Measurements from ENCODE around the gene CGB8.
"Not testable (repeated sequence)": the region's sequence is repeated elsewhere in the genome, so short reads cannot be mapped to it uniquely, and the experiment has no call there.

The CGB8 gene

GRCh38 chr19:49049011-49049410 is at the start of gene CGB8:
Gene CGB8, minus strand, starts transcription at chr19:49049111. Its CDS starts 372 bp downstream, at chr19:49048739.
- not testable (repeated sequence) for DNase-seq (ENCODE audit: low spot score)

DNA sequence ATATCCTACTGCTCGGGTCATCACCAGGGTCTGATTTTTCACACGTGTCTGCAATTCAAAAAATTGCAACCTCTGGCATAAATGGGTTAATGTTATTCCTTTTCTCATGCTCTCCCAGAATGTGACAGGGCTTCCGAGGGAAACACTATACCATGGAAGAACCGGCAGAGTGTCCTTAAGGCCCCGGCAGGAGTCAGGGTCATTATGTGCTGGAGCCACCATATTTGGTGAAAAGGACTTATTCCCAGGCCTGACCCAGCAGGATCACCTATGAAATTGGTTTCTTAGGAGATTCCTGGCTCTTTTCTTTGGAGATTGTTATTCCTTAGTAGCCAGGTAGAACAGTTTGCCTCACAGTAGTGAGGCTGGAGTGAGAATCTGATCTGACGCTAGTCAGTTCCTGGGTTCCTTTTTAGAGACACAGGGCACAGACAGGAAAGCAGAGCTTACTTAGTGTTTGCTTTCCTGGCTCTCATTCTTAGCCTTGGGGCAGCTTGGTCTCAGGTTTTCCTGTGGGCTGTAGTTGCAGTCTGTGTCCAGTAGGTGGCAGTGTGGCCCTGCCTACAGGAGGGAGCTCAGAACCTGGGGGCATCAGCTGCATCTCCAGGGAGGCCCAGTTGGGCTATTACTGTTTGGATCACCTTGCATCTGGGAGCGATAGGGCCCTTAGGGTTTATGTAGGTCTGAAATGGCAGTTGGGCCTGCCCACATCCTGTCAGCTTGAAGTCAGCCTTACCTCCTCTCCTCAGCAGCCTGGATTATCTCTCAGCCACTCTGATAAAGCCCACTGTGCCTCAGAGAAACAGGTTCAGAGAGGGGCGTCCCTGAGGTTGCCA is 48.8 kb upstream of the CGB8 start:
- peak; percentile 73 for DNase-seq (ENCODE audit: low spot score)

DNA sequence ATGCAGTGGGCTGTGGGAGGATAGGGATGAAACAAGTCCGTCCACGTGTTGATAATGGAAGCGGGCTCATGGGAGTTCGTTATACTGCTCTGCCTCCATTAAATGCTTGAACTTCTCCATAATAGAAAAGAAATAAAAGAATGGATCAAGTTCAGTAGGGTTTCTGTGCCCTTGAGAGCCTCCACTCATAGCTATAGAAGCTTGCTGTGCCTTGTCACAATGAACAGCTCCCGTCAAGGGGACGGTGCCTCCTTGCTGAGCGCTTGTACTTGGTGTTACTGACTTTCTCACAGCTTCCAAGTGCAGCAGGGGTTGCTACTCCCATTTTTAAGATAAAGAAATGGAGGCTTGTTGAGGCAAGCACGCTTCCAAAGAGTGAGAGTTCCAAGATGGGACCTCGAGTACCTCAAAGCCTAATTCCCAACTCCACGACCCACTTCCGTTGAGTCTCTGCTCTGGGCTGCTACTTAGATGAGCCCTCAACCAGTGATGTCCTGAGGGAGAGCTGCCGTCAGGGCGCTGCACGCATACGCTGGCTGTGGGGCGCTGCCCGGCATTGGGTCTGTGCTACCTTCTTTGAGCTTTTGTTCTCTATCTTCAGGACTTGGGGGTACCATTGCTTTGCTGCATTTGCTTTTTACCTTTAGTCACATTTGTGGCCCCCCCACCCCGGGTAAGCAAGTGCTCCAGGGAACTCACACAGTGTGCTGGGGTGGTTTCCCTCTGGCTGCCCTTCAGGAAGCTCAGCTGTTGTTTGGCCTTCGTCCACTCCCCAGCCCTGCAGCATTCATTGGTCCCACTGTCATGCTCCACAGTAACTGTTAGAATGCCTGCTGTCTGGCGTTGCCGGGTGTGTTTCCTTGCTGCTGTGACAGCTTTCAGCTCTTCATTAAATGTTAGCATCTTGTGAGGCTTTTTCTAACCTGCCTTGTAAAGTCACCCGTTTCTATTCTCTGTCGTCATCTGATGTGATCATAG is 45.9 kb upstream of the CGB8 start:
- DNase-seq (ENCODE audit: low spot score), result no peak

- no peak for DNase-seq (ENCODE audit: low spot score)
These were observed 43.8 kb upstream of the CGB8 start for GRCh38 chr19:49092686-49093085.

GRCh38 chr19:49091391-49092038 is 42.6 kb upstream of the CGB8 start:
- DNase-seq (ENCODE audit: low spot score), result no peak

DNA sequence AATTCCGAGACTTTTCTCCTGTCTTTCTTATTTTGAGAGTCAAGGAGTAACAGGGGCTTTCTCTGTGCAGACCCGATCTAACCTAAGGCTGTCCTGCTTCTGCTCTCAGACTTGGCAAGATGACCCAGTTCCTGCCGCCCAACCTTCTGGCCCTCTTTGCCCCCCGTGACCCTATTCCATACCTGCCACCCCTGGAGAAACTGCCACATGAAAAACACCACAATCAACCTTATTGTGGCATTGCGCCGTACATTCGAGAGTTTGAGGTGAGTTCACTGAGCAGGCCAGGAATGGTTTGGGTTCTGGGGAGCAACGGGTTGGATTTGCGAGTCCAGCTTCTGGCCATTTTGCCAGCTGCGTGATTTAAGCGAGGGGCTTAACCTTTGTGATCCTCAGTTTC is 37.4 kb upstream of the CGB8 start:
- no peak for DNase-seq (ENCODE audit: low spot score)

GRCh38 chr19:49085868-49086232 is 36.9 kb upstream of the CGB8 start:
- no peak for DNase-seq (ENCODE audit: low spot score)

GRCh38 chr19:49085020-49085867 is 36.3 kb upstream of the CGB8 start, which contains the start of gene SNRNP70:
Gene SNRNP70, plus strand, starts transcription at chr19:49085451. Its CDS starts 964 bp downstream, at chr19:49086415.
- DNase-seq (ENCODE audit: low spot score), result peak; percentile 100

GRCh38 chr19:49084206-49085019 is 35.5 kb upstream of the CGB8 start:
- no peak for DNase-seq (ENCODE audit: low spot score)

- no peak for DNase-seq (ENCODE audit: low spot score)
These were observed 32.4 kb upstream of the CGB8 start for GRCh38 chr19:49081273-49081672.

GRCh38 chr19:49080392-49080791 is 31.5 kb upstream of the CGB8 start:
- DNase-seq (ENCODE audit: low spot score), result no peak

DNA sequence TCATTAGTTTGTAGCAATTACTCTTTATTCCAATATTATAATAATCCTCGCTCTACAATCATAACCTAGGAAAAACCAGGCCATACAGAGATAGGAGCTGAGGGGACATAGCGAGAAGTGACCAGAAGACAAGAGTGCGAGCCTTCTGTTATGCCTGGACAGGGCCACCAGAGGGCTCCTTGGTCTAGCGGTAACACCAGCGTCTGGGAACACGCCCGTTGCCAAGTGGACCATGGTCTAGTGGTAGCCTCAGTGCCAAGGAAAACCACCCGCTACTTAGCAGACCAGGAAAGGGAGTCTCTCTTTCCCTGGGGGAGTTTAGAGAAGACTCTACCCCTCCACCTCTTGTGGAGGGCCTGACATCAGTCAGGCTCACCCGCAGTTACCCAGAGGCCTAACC is 26.0 kb upstream of the CGB8 start:
- DNase-seq (ENCODE audit: low spot score), result not testable (repeated sequence)

DNA sequence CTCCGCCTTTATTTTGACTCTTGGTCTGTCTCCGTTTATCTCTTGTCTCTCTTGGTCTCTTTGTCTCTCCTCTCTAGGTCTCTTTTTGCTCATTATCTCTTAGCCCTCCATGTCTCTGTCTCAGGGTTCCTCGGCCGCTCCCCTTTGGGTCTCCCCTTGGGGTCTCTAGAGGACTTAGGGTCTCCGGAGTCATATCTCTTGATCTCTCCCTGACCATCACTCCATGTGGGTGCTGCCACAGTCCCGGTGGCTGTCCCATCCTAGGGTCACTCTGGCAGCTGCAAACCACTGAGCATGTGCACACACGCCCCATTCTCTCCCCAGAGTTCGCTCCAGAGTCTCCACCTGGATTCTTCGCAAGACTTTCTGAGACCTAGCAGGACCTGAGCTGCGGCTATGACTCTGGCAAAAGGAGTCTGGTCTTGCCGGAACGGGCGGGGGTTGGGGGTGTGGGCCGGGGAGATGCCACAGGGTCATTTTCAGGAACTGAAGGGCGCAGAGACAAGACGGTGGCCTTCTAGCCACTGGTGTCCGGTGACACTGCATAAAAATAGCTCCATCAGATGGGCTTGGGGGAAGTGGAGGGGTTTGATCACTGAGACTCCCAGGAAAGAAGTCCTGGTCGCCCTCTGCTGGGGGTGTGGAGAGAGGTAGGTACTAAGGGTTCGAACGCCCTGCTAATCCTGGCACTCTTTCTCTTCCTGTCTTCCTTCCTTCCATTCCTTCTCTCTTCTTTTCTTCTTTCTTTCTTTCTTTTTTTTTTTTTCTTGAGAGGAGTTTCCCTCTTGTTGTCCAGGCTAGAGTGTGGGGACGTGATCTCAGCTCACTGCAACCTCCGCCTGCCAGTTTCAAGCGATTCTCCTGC is 24.8 kb upstream of the CGB8 start:
- DNase-seq (ENCODE audit: low spot score), result no peak

GRCh38 chr19:49071860-49072547 is 23.1 kb upstream of the CGB8 start:
- DNase-seq (ENCODE audit: low spot score), result no peak

GRCh38 chr19:49070416-49070815 is 21.5 kb upstream of the CGB8 start:
- no peak for DNase-seq (ENCODE audit: low spot score)

DNA sequence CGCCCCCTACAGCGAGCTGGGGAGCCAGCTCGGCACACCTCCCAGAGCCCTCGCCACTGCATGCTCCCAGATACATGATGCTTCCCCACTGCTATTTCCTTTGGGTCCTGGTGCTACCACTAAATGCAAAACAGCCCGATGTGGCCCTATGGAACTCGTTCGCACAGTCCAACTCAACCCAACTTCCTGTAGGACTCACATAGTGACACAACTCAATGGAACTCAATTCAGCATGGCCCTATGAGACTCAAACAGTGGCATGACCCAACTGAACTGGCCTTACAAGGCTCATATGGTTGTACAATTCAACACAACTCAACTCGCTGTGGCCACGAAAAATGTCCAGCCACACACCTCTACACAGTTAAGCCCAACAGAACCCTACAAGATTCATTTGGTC is 20.1 kb upstream of the CGB8 start:
- DNase-seq (ENCODE audit: low spot score), result no peak

- DNase-seq (ENCODE audit: low spot score), result no peak
These were observed 18.6 kb upstream of the CGB8 start for GRCh38 chr19:49067554-49067953.

GRCh38 chr19:49065905-49066512 is 17.1 kb upstream of the CGB8 start:
- DNase-seq (ENCODE audit: low spot score), result no peak

Data from CD4-positive, alpha-beta T cell treated with Interleukin-6 at 100 ng/mL for 8 hours (primary cell).